GM13977 (cell line): ENCODE measurements around the gene HOXB7.

ENCODE experiments used
- DNase-seq: peaks from one replicate; pipeline ENCODE4 v3.0.0; 2012; ENCODE audit warnings: low spot score
- CTCF ChIP-seq: IDR thresholded peaks from 2 replicates; pipeline ENCODE4 v1.5.1; 2012; ENCODE audit warnings: mild to moderate bottlenecking, control low read depth; ENCODE audit not compliant: insufficient read depth; ENCODE audit errors: extremely low read depth, missing control alignments
- in situ Hi-C: fragments of 300-500 bp; cut with MboI; formaldehyde crosslinking; loops from one replicate; pipeline ENCODE4 v1.12.0; 2022; ENCODE audit warnings: low sequenced_read_pairs, low pct_unique_long_range_greater_than_20kb, mixed read lengths, inconsistent platforms; ENCODE audit not compliant: unreplicated experiment

HOXB7 gene

GRCh38 chr17:48613862-48614694 lies 3.3 kb upstream of the HOXB7 start:
- no peak for TF ChIP-seq CTCF
- in situ Hi-C loops: loop anchor here (10.0 kb wide), 1 partner anchor 111 kb away; the partner anchor contains the start of genes HOXB13, PRAC1 and PRAC2
- peak; percentile 56 for DNase-seq

- DNase-seq: peak; percentile 80
- peak; percentile 18 for TF ChIP-seq CTCF
- in situ Hi-C loops: loop anchor here (10.0 kb wide), 1 partner anchor 112 kb away; the partner anchor contains the start of genes HOXB13, PRAC1 and PRAC2
Observed at GRCh38 chr17:48612854-48613691, 2.3 kb upstream of the HOXB7 start.

GRCh38 chr17:48612456-48612853 lies 1.6 kb upstream of the HOXB7 start:
- in situ Hi-C loops: loop anchor here (10.0 kb wide), 1 partner anchor 112 kb away; the partner anchor contains the start of genes HOXB13, PRAC1 and PRAC2
- TF ChIP-seq CTCF: no peak
- DNase-seq: no peak

- peak; percentile 56 for DNase-seq
- in situ Hi-C loops: loop anchor here (10.0 kb wide), 1 partner anchor 113 kb away; the partner anchor contains the start of genes HOXB13, PRAC1 and PRAC2
- no peak for TF ChIP-seq CTCF
Observed at GRCh38 chr17:48611681-48612455, 1.1 kb upstream of the HOXB7 start.

- DNase-seq: no peak
- in situ Hi-C loops: loop anchor here (10.0 kb wide), 1 partner anchor 114 kb away; the partner anchor contains the start of genes HOXB13, PRAC1 and PRAC2
- TF ChIP-seq CTCF: no peak
Observed at GRCh38 chr17:48611213-48611612, 396 bp upstream of the HOXB7 start.
